Measurements from ENCODE around the gene MIGA2. TPM values are rescaled to one million over a fixed set of nuclear protein-coding genes. Genes with fewer than 3 reads are reported as not detected.

Gene MIGA2
- total and polyA plus RNA-seq, 2 of the 4 experiments (the other 2 are of a cell fraction), result 12.5 to 25.3 TPM

DNA sequence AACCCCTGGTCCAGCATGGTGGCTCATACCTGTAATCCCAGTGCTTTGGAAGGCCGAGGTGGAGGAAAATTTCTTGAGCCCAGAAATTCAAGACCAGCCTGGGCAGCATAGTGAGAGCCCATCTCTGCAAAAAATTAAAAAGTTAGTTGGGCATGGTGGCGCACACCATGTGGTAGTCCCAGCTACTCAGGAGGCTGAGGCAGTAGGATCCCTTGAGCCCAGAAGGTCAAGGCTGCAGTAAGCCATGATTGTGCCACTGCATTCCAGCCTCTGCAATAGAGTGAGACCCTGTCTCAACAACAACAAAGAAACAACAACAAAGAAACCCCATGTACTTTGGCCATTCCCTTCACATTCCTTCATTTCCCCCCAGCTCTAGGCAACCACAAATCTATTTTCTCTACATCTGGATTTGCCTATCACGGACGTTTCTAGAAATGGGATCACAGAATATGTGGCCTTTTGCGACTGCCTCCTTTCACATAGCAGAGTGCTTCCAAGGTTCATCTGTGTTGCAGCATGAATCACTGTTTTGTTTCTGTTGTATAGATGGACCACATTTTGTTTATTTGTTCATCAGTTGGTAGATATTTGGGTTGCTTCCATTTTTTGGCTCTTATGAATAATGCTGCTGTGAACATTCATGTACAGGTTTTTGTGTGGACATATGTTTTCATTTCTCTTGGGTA lies 17.9 kb downstream of the MIGA2 start:
- TF ChIP-seq, protein P1, sequence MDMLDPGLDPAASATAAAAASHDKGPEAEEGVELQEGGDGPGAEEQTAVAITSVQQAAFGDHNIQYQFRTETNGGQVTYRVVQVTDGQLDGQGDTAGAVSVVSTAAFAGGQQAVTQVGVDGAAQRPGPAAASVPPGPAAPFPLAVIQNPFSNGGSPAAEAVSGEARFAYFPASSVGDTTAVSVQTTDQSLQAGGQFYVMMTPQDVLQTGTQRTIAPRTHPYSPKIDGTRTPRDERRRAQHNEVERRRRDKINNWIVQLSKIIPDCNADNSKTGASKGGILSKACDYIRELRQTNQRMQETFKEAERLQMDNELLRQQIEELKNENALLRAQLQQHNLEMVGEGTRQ (IDR thresholded peaks at IDR 0.05; ENCODE audit: low read depth, low read length), result no peak
- TF ChIP-seq POLR2A (IDR thresholded peaks at IDR 0.05; ENCODE audit: low read depth, low read length) (no peak), RCOR1 (IDR thresholded peaks at IDR 0.05; ENCODE audit: insufficient replicate concordance, low read length) (no peak), RAD21 (IDR thresholded peaks at IDR 0.05; ENCODE audit: low read length) (no peak), MAFK (IDR thresholded peaks at IDR 0.05; ENCODE audit: low read depth, low read length) (no peak), NFE2L2 (IDR thresholded peaks at IDR 0.05; ENCODE audit: low read depth, low read length) (no peak), MAZ (IDR thresholded peaks at IDR 0.05; ENCODE audit: borderline replicate concordance, low read depth, low read length) (no peak), MXI1 (IDR thresholded peaks at IDR 0.05; ENCODE audit: borderline replicate concordance, low read depth, low read length) (no peak), SMC3 (IDR thresholded peaks at IDR 0.05; ENCODE audit: low read depth, low read length) (no peak)
- TF ChIP-seq, protein P2, sequence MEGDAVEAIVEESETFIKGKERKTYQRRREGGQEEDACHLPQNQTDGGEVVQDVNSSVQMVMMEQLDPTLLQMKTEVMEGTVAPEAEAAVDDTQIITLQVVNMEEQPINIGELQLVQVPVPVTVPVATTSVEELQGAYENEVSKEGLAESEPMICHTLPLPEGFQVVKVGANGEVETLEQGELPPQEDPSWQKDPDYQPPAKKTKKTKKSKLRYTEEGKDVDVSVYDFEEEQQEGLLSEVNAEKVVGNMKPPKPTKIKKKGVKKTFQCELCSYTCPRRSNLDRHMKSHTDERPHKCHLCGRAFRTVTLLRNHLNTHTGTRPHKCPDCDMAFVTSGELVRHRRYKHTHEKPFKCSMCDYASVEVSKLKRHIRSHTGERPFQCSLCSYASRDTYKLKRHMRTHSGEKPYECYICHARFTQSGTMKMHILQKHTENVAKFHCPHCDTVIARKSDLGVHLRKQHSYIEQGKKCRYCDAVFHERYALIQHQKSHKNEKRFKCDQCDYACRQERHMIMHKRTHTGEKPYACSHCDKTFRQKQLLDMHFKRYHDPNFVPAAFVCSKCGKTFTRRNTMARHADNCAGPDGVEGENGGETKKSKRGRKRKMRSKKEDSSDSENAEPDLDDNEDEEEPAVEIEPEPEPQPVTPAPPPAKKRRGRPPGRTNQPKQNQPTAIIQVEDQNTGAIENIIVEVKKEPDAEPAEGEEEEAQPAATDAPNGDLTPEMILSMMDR (conservative IDR thresholded peaks at IDR 0.05; ENCODE audit: low read depth, low read length), result no peak
- H3K23ac ChIP-seq (ENCODE audit: low read depth, low read length), result no peak overlapping the region
- H2BK120ac ChIP-seq (ENCODE audit: low read depth, low read length), result no peak overlapping the region
- no peak overlapping the region for H3K4me2 ChIP-seq (ENCODE audit: low read depth, low read length)
- peaks cover 0 to 8% of the 10 kb centered on the region in 2 experiments; a peak in 1 of 4 replicates for H3K79me1 ChIP-seq (ENCODE audit: low read depth in 1 of 2, low read length in 2 of 2)
- ChIA-PET POLR2A (ENCODE audit: unreplicated experiment) (interaction anchor here (0.7 kb wide), 1 partner anchor 562 kb away, joined by 4 read pairs; no protein-coding TSS in a partner anchor), CTCF (no interaction called here)
- no peak overlapping the region for H4K8ac ChIP-seq (ENCODE audit: low read depth in 2 of 2, low read length in 2 of 2)
- H2AK5ac ChIP-seq (ENCODE audit: low read depth, low read length), result no peak overlapping the region
- WGBS, 2 experiments (ENCODE audit: extremely low coverage in 2 of 2, insufficient read length in 1 of 2), result 95% methylated on average over 2 of the region's 5 CpGs; no CpG with 5 or more reads in 1 of the 2 experiments
- no peaks in the 10 kb centered on the region for H4K20me1 ChIP-seq (ENCODE audit: insufficient read depth, low read length)
- H3K4ac ChIP-seq (ENCODE audit: low read depth, low read length), result no peak overlapping the region
- in situ Hi-C loops (cut with MboI; ENCODE audit: low sequenced_read_pairs) (no loop called here), dilution Hi-C loops (cut with HindIII; ENCODE audit: low sequenced_read_pairs, unreplicated experiment) (no loop called here), intact Hi-C loops (cut with micrococcal nuclease) (no loop called here)
- H3K4me1 ChIP-seq (ENCODE audit: control insufficient read depth, insufficient read depth, low read length), result no peaks in the 10 kb centered on the region
- peaks cover 4% of the 10 kb centered on the region; the same call in 1 of the 2 replicates for H3K9me1 ChIP-seq (ENCODE audit: insufficient read depth, low read length)
- H3K18ac ChIP-seq (ENCODE audit: low read depth, low read length), result no peak overlapping the region
- no peak overlapping the region for H4K91ac ChIP-seq (ENCODE audit: insufficient read depth, low read depth, low read length)
- no peak overlapping the region for H3K56ac ChIP-seq (ENCODE audit: extremely low read depth, insufficient read depth, low read length)
- no peak overlapping the region for H3K27ac ChIP-seq (ENCODE audit: insufficient read depth, low read length)
- DNase-seq (peak; percentile 46), ATAC-seq (ENCODE audit: low read depth) (peak; percentile 79)
- H3K14ac ChIP-seq (replicated peaks; ENCODE audit: low read depth, low read length), result no peak overlapping the region
- H3K9me3 ChIP-seq (ENCODE audit: control insufficient read depth, insufficient read depth, low read length), result no peaks in the 10 kb centered on the region
- no peak overlapping the region for H2AFZ ChIP-seq (replicated peaks; ENCODE audit: low read length, poor library complexity)
- H2BK15ac ChIP-seq (ENCODE audit: low read depth, low read length), result no peak overlapping the region
- no peak overlapping the region for H3K9ac ChIP-seq (ENCODE audit: low read depth, low read length)
- no peak overlapping the region for H2AK9ac ChIP-seq (replicated peaks; ENCODE audit: low read depth, low read length, poor library complexity)
- no peaks in the 10 kb centered on the region for H3K27me3 ChIP-seq (ENCODE audit: control insufficient read depth, insufficient read depth, low read length)
- no peak overlapping the region for H2BK5ac ChIP-seq (ENCODE audit: low read depth, low read length, poor library complexity, severe bottlenecking)
- no peak overlapping the region for H4K5ac ChIP-seq (ENCODE audit: low read depth, low read length)
- H3K36me3 ChIP-seq (ENCODE audit: control insufficient read depth, insufficient read depth, low read length), result peaks cover 21% of the 10 kb centered on the region
- H3K4me3 ChIP-seq (ENCODE audit: insufficient read depth, low read depth, low read length), result no peak overlapping the region
- H2BK20ac ChIP-seq (ENCODE audit: low read depth, low read length), result no peak overlapping the region
- BruUV-seq (replicated peaks), result no TSS peak

Measured in IMR-90 (cell line).